Stimulated activated CD4-positive, alpha-beta T cell treated with anti-CD3 and anti-CD28 coated beads, Interleukin-4, amount 100 ng/mL, for 48 hours (primary cell): ENCODE measurements around the gene RPL7A.
"Not testable (repeated sequence)": the region's sequence is repeated elsewhere in the genome, so short reads cannot be mapped to it uniquely, and the experiment has no call there.

ENCODE experiments used
- DNase-seq, 2 donors: peaks; one replicate each; pipeline ENCODE4 v3.0.0-alpha.2; 2020; ENCODE audit warnings: low read depth in 2 of 2

Gene RPL7A

DNA sequence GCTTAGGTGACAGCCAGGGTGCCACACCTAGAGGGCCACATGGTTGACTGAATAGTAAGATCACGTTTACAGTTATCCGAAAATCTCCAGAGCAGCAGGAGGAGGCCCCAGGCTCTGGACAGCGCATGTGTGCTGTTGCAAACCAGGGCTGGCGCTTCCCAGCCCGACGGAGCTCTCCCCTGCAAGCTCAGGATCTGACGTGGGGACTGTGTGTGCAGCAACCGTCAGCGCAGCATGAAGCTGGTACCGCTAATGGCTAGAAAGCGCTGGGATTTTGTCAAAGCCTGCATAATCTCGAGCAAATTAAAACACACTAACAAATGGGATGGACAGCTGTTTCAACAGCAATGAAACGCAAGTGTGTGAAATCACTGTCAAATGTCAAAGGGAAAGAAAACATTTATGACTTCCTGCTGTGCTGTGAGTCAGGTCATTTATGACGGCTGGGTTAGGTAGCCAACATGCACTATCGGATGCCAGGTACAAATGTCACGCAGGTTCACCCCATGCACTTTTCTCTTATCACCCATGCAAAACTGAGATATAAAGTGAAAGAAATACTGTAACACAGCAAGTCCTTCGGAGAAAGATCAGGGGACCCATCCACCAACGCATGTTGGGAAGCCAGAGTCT is 20.3 kb downstream of the RPL7A start:
- DNase-seq, result no peak

- DNase-seq, result no peak
These were observed 21.4 kb downstream of the RPL7A start for GRCh38 chr9:133369422-133369821.

DNA sequence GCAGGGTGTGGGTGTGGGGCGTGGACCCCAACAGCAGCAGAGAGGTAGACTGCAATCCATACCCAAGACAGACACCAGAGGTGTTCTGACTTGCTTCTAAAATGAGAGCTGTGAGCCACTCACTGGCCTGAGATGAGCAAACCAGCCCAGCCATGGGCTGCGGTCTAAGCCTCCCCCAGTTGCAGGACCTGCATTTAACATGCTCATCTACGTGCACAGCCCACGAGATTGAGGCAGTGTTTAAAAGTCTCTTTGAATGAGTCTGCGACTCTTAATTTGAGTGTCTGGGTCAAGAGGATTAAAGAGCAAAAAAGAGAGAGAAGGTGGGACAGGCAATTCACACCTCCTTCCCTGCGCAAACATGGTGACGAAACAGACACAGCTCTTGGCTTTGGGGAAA is 21.9 kb downstream of the RPL7A start:
- no peak for DNase-seq

DNA sequence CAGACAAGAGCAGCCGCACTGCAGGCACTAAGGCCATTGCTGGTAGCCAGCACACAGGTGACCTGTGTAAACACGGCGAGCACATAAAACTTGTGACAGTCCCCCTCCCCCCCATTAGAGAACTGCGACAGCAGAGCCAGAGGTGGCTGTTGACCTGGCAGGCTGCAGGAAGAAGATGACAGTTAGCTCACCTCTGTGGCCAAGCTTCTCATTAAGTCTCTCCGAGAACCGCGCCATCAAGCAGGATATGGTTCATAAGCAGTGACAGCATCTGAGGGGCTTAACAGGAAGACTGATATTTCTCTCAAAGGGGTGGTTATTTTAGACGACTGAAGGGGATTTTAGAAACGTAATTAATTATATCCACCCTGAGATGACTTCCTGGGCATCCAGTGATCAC is 22.7 kb downstream of the RPL7A start:
- DNase-seq, result no peak

DNA sequence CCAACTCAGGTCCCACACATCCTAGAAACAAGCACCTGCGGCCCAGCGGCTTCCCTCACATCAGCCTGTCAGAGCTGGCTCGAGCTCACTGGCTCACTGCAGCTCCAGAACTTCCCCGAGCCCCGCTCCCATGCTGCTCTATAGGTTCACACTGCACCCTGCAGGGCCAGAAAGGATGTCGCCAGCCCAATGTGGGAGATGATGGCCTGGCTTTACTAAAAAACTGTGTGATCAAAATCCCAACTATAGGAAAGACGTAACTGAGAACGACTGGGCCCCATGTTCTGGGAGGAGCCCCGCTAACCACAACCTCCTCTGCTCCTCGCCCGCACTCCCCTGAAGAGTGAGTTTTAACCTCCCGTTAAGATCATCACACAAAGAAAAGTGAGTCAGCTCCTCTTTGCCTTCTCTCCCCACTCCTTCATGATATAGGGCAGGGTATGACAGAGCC is 23.3 kb downstream of the RPL7A start:
- peak; percentile 56 to 76 for DNase-seq

DNA sequence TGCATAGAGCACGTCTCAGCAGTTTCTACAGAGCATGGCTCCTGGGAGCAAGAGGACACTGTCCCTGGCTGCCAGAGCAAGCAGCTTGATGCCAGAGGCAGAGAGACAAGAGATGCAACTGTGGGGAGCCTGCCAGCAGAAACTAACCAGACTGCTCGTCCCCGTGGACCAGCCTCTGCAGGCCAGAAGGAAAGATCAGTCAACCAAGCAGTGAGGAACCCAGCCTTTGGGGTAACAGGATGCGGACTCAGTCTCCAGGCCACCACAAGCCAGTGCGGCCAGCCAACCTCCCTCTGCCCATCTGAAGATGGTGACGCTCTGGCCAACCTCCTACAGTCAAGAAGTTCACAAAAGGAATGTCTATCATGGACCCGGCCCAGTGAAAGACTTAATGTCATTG is 24.1 kb downstream of the RPL7A start:
- no peak for DNase-seq

DNA sequence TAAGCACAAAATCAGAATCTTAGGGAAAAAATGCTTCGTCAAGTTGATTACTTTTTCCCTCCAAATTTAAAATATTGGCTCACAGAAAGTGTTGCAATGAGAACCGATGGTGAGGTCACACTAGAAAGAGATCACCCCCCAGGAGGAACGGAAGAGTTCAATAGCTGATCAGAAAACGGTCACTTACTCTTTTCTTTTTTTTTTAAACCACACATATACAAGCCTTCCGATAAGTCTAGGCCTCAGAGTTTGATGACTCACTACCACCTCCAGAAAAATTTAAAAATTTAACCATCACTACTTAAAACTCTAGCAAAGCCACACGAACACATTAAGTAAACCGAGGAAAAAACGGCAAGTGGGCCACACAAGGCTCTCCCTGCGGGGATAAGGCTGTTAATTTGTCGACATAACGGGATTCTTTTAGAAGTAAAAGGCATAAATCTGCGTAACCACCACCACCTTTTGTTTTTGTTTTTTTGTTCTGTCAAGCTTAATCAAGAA is 26.6 kb downstream of the RPL7A start:
- no peak for DNase-seq

GRCh38 chr9:133375116-133375723 is 27.2 kb downstream of the RPL7A start:
- no peak for DNase-seq

DNA sequence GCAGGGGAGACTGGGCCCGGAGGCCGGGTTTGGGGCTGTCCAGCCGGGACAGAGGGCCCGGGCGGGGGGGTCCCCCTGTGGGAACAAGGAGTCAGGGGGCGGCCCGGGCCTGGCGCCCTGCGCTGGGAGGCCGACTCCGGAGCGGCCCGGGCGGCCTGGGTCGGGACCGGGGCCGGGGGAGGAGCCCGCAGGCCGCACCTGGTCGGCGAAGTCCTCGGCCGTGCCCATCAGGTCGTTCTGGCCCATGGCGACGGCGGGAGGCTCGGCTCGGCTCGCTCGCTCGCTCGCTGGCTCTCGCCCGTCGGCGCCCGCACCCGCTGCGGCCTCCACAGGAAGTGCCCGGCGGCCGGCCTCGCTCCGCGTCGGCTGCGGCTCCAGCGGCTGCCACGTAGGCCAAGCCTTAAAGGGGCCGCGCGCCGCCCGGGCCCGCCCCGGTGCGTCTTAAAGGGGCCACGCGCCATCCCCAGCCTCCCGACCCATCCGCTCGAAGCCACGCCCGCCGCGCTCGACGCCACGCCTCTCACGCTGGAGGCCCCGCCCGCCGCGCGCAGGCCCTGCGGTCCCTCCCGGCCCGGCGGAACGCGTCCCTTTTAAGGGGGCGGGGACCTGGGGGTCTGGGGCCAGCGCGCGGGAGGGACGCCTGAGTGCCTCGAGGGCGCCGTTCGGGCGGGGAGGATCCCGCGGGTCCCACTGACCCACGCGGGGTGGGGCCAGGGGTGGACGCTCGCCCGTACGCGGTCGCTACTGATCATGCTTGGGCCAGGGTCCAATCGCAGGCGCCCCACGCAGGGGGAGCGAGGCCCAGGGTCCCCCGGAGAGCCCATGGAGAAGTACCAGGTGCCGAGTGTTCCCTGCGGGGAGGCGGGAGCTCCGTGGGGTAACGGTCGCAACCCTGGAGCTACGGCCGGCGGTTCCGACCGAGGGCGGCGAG is 28.0 kb downstream of the RPL7A start, which contains the start of the genes STKLD1 and SURF4:
Gene STKLD1, plus strand, starts transcription at position 643 of the 931 bp plus-strand sequence. Its CDS starts 108 bp downstream, at position 751.
Gene SURF4, minus strand, starts transcription at position 337 of the 931 bp plus-strand sequence. Its CDS starts 91 bp downstream, at position 246.
- peak; percentile 92 to 95 for DNase-seq

DNA sequence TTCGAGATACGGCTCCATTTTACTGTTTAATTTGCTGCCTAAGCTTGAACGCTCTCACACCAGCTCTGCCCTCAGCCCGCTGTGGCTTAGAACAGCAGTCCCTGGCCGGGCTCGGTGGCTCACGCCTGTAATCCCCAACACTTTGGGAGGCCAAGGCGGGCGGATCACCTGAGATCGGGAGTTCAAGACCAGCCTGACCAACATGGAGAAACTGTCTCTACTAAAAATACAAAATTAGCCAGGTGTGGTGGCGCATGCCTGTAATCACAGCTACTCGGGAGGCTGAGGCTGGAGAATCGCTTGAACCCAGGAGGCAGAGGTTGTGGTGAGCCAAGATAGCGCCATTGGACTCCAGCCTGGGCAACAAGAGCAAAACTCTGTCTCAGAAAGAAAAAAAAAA is 29.3 kb downstream of the RPL7A start:
- not testable (repeated sequence) for DNase-seq

DNA sequence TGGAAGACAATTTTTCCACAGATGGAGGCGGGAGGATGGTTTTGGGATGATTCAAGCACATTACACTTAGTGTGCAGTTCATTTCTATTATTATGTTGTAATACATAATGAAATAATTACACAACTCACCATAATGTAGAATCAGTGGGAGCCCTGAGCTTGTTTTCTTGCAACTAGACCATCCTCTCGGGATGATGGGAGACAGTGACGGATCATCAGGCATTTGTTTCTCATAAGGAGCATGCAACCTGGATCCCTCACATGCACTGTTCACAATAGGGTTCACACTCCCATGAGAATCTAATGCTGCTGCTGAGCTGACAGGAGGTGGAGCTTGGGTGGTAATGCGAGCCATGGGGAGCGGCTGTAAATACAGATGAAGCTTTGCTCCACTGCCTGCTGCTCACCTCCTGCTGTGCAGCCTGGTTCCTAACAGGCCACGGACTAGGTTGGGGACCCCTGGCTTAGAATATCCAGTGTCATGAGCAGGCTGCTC is 29.8 kb downstream of the RPL7A start:
- no peak for DNase-seq

- no peak for DNase-seq
These were observed 30.5 kb downstream of the RPL7A start for GRCh38 chr9:133378408-133378962.

DNA sequence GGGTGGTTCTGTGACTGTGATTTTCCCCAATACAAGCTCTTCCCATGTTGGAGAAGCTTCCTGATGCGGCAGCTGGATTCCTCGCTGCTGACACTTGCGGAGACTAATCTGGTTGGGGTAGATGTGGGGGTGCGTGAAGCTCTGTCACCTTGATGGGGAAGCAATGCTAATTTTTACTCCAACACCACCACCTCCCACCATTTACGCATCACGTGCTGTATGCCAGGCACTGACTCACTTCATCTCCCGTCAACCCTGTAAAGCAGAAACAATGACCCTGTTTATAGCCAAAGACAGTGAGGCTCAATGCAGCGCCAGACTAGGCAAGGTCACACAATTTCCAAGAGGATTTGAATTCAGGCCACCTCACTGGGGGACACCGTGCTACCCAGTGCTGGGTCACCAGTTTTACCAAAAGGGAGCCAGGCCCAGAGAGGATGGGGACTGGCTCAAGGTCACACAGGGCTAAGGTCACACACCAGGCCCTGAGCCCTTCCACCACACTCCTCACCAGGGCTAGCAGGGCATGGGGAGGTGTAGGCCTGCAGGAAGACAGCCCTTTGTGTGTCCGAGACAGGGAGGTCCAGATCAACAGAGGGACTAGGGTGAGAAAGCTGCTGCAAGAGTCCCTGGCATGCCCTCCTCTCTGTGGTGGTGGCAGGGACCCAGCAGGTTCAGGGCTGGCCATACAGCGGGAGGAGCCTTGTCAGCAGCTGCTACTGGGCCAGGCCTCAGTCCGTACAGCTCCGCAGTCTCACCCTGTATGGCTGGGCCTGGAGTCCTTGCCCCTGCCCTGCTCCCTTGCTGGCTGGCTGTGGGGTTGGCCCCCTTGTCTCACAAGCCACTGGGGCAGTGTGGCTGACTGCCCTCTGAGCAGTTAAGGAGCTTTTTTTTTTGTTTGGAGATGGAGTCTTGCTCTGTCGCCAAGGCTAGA is 31.4 kb downstream of the RPL7A start:
- DNase-seq, result no peak

DNA sequence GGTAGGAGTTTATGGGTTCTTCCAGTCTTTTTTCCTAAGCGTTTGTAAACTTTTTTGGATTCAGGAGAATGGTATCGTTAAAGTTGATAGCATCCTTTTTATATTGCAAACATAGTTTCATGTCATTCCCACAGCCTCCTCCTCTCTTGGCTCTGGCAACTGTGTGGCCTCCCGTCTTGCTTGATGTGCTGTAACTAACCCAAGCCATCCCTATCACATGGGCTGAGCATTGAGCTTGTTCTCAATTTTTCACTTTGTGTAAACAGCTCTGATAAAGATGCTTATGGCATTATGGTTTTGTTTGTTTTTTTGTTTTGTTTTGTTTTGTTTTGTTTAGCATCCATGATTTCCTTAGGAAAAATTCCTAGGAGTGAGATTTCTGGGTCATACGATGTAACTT is 32.7 kb downstream of the RPL7A start:
- DNase-seq, result no peak

GRCh38 chr9:133382507-133383141 is 34.6 kb downstream of the RPL7A start:
- no peak for DNase-seq

- no peak for DNase-seq
These were observed 35.4 kb downstream of the RPL7A start for GRCh38 chr9:133383438-133383837.

- no peak for DNase-seq
These were observed 36.8 kb downstream of the RPL7A start for GRCh38 chr9:133384736-133385321.

GRCh38 chr9:133385452-133385851 is 37.4 kb downstream of the RPL7A start:
- no peak for DNase-seq

- DNase-seq, result no peak
These were observed 38.3 kb downstream of the RPL7A start for GRCh38 chr9:133386338-133386737.

DNA sequence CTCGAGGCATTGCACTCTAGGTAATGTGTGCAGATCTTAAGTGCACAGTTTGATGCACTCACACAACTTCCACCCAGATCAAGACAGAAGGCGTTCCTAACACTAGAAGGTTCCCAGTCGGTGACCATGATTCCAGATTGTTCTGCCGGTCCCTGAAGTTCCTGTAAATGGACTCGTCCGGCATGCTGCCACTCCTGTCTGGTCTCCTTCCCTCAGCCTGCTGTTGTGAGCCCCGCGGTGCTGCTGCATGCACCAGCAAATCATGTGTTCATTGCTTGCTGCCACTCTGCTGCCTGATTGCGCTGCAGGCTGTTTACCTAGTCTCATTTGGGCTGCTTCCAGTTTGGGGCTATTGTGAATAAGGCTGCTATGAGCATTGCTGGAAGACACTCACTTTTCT is 39.7 kb downstream of the RPL7A start:
- no peak for DNase-seq
